RPMI7951 (cell line): ENCODE results near the gene NSL1. TPM values are rescaled to one million over a fixed set of nuclear protein-coding genes. Genes with fewer than 3 reads are reported as not detected.
"Not testable (repeated sequence)": the region's sequence is repeated elsewhere in the genome, so short reads cannot be mapped to it uniquely, and the experiment has no call there.

Experiments used
- DNase-seq: peaks from one replicate; pipeline ENCODE4 v3.0.0-alpha.2; 2012; ENCODE audit warnings: low read depth
- total RNA-seq: library from RNA; depleted of rRNA; stranded (reverse); fragments of >200 nt; shearing (Covaris generic); gene quantifications from 2 replicates; pipeline ENCODE4 v1.2.3, GENCODE V29; 2014

NSL1 gene
- total RNA-seq, 1 experiment from 2014 or later = 53.7 TPM

GRCh38 chr1:212711974-212712373 is 79.6 kb downstream of the NSL1 start:
- DNase-seq = not testable (repeated sequence)

GRCh38 chr1:212710566-212710965 is 81.0 kb downstream of the NSL1 start:
- no peak for DNase-seq

GRCh38 chr1:212703991-212704564 is 87.5 kb downstream of the NSL1 start:
- DNase-seq = no peak

GRCh38 chr1:212702672-212703071 is 88.9 kb downstream of the NSL1 start:
- DNase-seq = no peak

GRCh38 chr1:212701910-212702309 is 89.7 kb downstream of the NSL1 start:
- no peak for DNase-seq

- peak; percentile 57 for DNase-seq
Measured at GRCh38 chr1:212700892-212701819, 90.4 kb downstream of the NSL1 start.

GRCh38 chr1:212700223-212700891 is 91.2 kb downstream of the NSL1 start:
- no peak for DNase-seq

- peak; percentile 17 for DNase-seq
Measured at GRCh38 chr1:212699625-212700222, 91.9 kb downstream of the NSL1 start, which contains the start of gene BATF3. Gene BATF3, minus strand, starts transcription at chr1:212699840. Its CDS starts 78 bp downstream, at chr1:212699762.

GRCh38 chr1:212699104-212699624 is 92.4 kb downstream of the NSL1 start:
- DNase-seq = peak; percentile 15

- no peak for DNase-seq
Measured at GRCh38 chr1:212698467-212699103, 93.0 kb downstream of the NSL1 start.

GRCh38 chr1:212696721-212697331 is 94.8 kb downstream of the NSL1 start:
- DNase-seq = no peak

GRCh38 chr1:212692774-212693644 is 98.6 kb downstream of the NSL1 start:
- peak; percentile 75 for DNase-seq

GRCh38 chr1:212691561-212692071 is 100.0 kb downstream of the NSL1 start:
- no peak for DNase-seq

GRCh38 chr1:212690816-212691403 is 100.7 kb downstream of the NSL1 start:
- no peak for DNase-seq

- no peak for DNase-seq
Measured at GRCh38 chr1:212689758-212690529, 101.6 kb downstream of the NSL1 start.

- no peak for DNase-seq
Measured at GRCh38 chr1:212689196-212689725, 102.3 kb downstream of the NSL1 start.

GRCh38 chr1:212688341-212689047 is 103.1 kb downstream of the NSL1 start:
- DNase-seq = peak; percentile 44
